Measurements from ENCODE around the gene IFT57. TPM values are rescaled to one million over a fixed set of nuclear protein-coding genes. Genes with fewer than 3 reads are reported as not detected.
"Not testable (repeated sequence)": the region's sequence is repeated elsewhere in the genome, so short reads cannot be mapped to it uniquely, and the experiment has no call there.

The IFT57 gene
- total RNA-seq: 10 to 100 TPM; 22.2 to 49.3 (median 33.5) TPM
- 99.0 TPM for total RNA-seq (2013)

- Histone ChIP-seq H3K9me3 (ENCODE audit: control insufficient read depth, insufficient read depth, low read length) (no peaks in the 10 kb centered on the region), H3K36me3 (ENCODE audit: control insufficient read depth, insufficient read depth, low read length) (peaks cover 3% of the 10 kb centered on the region), H3K27me3 (ENCODE audit: control insufficient read depth, insufficient read depth, low read length) (no peaks in the 10 kb centered on the region), H3K27ac (ENCODE audit: low read length) (peak within 1 kb of the TSS; percentile 91), H3K4me3 (ENCODE audit: low read length) (peak within 1 kb of the TSS; percentile 86), H3K4me1 (ENCODE audit: control insufficient read depth, insufficient read depth, low read length) (peaks cover 11% of the 10 kb centered on the region)
- WGBS (ENCODE audit: insufficient coverage): under 1% methylated on average over 57 of the region's 57 CpGs
- H3K27ac Mint-ChIP-seq: peak within 1 kb of the TSS; percentile 99 to 100
- intact Hi-C loops (cut with micrococcal nuclease): loop anchor here (1.0 to 10.0 kb wide), 3 partner anchors 95 to 287 kb away; no protein-coding TSS in a partner anchor
- TF ChIP-seq CTCF (IDR thresholded peaks at IDR 0.05): no peak
- peak within 1 kb of the TSS; percentile 97 for H3K4me3 Mint-ChIP-seq
- H3K4me1 Mint-ChIP-seq: peaks cover 39 to 50% of the 10 kb centered on the region in 2 donors
- no peaks in the 10 kb centered on the region for H3K36me3 Mint-ChIP-seq
- no peaks in the 10 kb centered on the region for H3K27me3 Mint-ChIP-seq (ENCODE audit: low read depth in 2 of 2)
- H3K9me3 Mint-ChIP-seq: no peaks in the 10 kb centered on the region
- ATAC-seq (peak; percentile 93 to 98 (median 95)), DNase-seq (peak; percentile 94 to 99)
Observed at GRCh38 chr3:108221911-108222852, at the start of gene IFT57. Gene IFT57, minus strand, starts transcription at chr3:108222424. Its CDS starts 102 bp downstream, at chr3:108222322.

- Mint-ChIP-seq H3K4me3 (no peak overlapping the region), H3K36me3 (no peaks in the 10 kb centered on the region), H3K27me3 (ENCODE audit: low read depth in 2 of 2) (no peaks in the 10 kb centered on the region), H3K9me3 (no peaks in the 10 kb centered on the region), H3K4me1 (peaks cover 0 to 6% of the 10 kb centered on the region in 2 donors), H3K27ac (no peak overlapping the region)
- Histone ChIP-seq H3K36me3 (ENCODE audit: control insufficient read depth, insufficient read depth, low read length) (no peaks in the 10 kb centered on the region), H3K27me3 (ENCODE audit: control insufficient read depth, insufficient read depth, low read length) (no peaks in the 10 kb centered on the region), H3K9me3 (ENCODE audit: control insufficient read depth, insufficient read depth, low read length) (no peaks in the 10 kb centered on the region), H3K27ac (ENCODE audit: low read length) (no peak overlapping the region), H3K4me3 (ENCODE audit: low read length) (no peak overlapping the region), H3K4me1 (ENCODE audit: control insufficient read depth, insufficient read depth, low read length) (no peaks in the 10 kb centered on the region)
- WGBS (ENCODE audit: insufficient coverage): 50% methylated on average over 2 of the region's 2 CpGs
- TF ChIP-seq CTCF (IDR thresholded peaks at IDR 0.05): no peak
- intact Hi-C loops (cut with micrococcal nuclease): no loop called here
- ATAC-seq (no peak), DNase-seq (no peak)
Observed at GRCh38 chr3:108271626-108272025, 49.4 kb upstream of the IFT57 start.

- H3K9me3 Mint-ChIP-seq; H3K27ac ChIP-seq (ENCODE audit: low read length); H3K4me1 Mint-ChIP-seq; H3K27me3 ChIP-seq (ENCODE audit: control insufficient read depth, insufficient read depth, low read length); H3K27me3 Mint-ChIP-seq (ENCODE audit: low read depth in 2 of 2); DNase-seq; H3K4me1 ChIP-seq (ENCODE audit: control insufficient read depth, insufficient read depth, low read length); H3K36me3 ChIP-seq (ENCODE audit: control insufficient read depth, insufficient read depth, low read length); H3K27ac Mint-ChIP-seq; ATAC-seq; H3K36me3 Mint-ChIP-seq; intact Hi-C loops (cut with micrococcal nuclease); H3K4me3 ChIP-seq (ENCODE audit: low read length); H3K9me3 ChIP-seq (ENCODE audit: control insufficient read depth, insufficient read depth, low read length); H3K4me3 Mint-ChIP-seq: not testable (repeated sequence)
- 97% methylated on average over 3 of the region's 3 CpGs for WGBS (ENCODE audit: insufficient coverage)
Observed at GRCh38 chr3:108268235-108268634, 46.0 kb upstream of the IFT57 start.

- H3K27me3 ChIP-seq (ENCODE audit: control insufficient read depth, insufficient read depth, low read length); intact Hi-C loops (cut with micrococcal nuclease); H3K27me3 Mint-ChIP-seq (ENCODE audit: low read depth in 2 of 2); H3K36me3 ChIP-seq (ENCODE audit: control insufficient read depth, insufficient read depth, low read length); H3K4me1 Mint-ChIP-seq; DNase-seq; H3K4me3 Mint-ChIP-seq; H3K9me3 Mint-ChIP-seq; H3K9me3 ChIP-seq (ENCODE audit: control insufficient read depth, insufficient read depth, low read length); H3K4me3 ChIP-seq (ENCODE audit: low read length); H3K27ac ChIP-seq (ENCODE audit: low read length); ATAC-seq; H3K4me1 ChIP-seq (ENCODE audit: control insufficient read depth, insufficient read depth, low read length); H3K27ac Mint-ChIP-seq; H3K36me3 Mint-ChIP-seq: not testable (repeated sequence)
- WGBS (ENCODE audit: insufficient coverage): 44% methylated on average over 3 of the region's 5 CpGs
Observed at GRCh38 chr3:108264534-108265298, 42.5 kb upstream of the IFT57 start.
